Measurements from ENCODE around the gene SRCAP. TPM values are rescaled to one million over a fixed set of nuclear protein-coding genes. Genes with fewer than 3 reads are reported as not detected.

The SRCAP gene
- total RNA-seq, 1 experiment from 2014 or later, result 60.7 TPM

GRCh38 chr16:30738984-30739951 lies 40.3 kb downstream of the SRCAP start:
- POLR2A ChIA-PET, result interaction anchor here (0.6 to 4.1 kb wide), 18 partner anchors 9 to 292 kb away, joined by 3 to 41 read pairs (median 4); partner anchors contain the start of genes CFAP119, FBRS, PHKG2 and RNF40
- H3K36me3 Mint-ChIP-seq (ENCODE audit: insufficient read depth, unreplicated experiment), result peaks cover 91% of the 10 kb centered on the region

GRCh38 chr16:30740364-30741251 lies 41.6 kb downstream of the SRCAP start:
- peak overlapping the region; percentile 85 for H3K27ac Mint-ChIP-seq (ENCODE audit: low read depth, unreplicated experiment)
- BruUV-seq (replicated peaks), result TSS peak; percentile 98
- H3K4me3 Mint-ChIP-seq (ENCODE audit: unreplicated experiment), result peak overlapping the region; percentile 89
- H3K4me1 Mint-ChIP-seq (ENCODE audit: insufficient read depth, unreplicated experiment), result peaks cover 36% of the 10 kb centered on the region
- CTCF ChIA-PET, result interaction anchor here (0.7 to 1.3 kb wide), 2 partner anchors 47 to 74 kb away, joined by 4 to 7 read pairs; no protein-coding TSS in a partner anchor
- no peaks in the 10 kb centered on the region for H3K27me3 Mint-ChIP-seq (ENCODE audit: insufficient read depth, unreplicated experiment)
- DNase-seq (ENCODE audit: unreplicated experiment), result peak; percentile 99
- intact Hi-C loops (cut with micrococcal nuclease), result loop anchor here (1.0 to 2.0 kb wide), 3 partner anchors 22 to 42 kb away; partner anchors contain the start of genes CFAP119, RNF40 and SRCAP
- peaks cover 91% of the 10 kb centered on the region for H3K36me3 Mint-ChIP-seq (ENCODE audit: insufficient read depth, unreplicated experiment)
- H3K9me3 Mint-ChIP-seq (ENCODE audit: unreplicated experiment), result no peaks in the 10 kb centered on the region
- POLR2A ChIA-PET, result interaction anchor here (0.6 to 4.1 kb wide), 36 partner anchors 10 to 674 kb away, joined by 3 to 41 read pairs (median 4); partner anchors contain the start of genes CFAP119, CTF1, FBRS and PRR14
- no peak for TF ChIP-seq CTCF (IDR thresholded peaks at IDR 0.05; ENCODE audit: unreplicated experiment)

More at GRCh38 chr16:30738984-30739951, 40.3 kb downstream of the SRCAP start:
- H3K27me3 Mint-ChIP-seq (ENCODE audit: insufficient read depth, unreplicated experiment), result no peaks in the 10 kb centered on the region
- H3K27ac Mint-ChIP-seq (ENCODE audit: low read depth, unreplicated experiment), result peak overlapping the region; percentile 85
- TF ChIP-seq CTCF (IDR thresholded peaks at IDR 0.05; ENCODE audit: unreplicated experiment), result no peak
- DNase-seq (ENCODE audit: unreplicated experiment), result no peak
- no TSS peak for BruUV-seq (replicated peaks)
- CTCF ChIA-PET, result no interaction called here
- intact Hi-C loops (cut with micrococcal nuclease), result no loop called here
- H3K9me3 Mint-ChIP-seq (ENCODE audit: unreplicated experiment), result no peaks in the 10 kb centered on the region
- no peak overlapping the region for H3K4me3 Mint-ChIP-seq (ENCODE audit: unreplicated experiment)
- H3K4me1 Mint-ChIP-seq (ENCODE audit: insufficient read depth, unreplicated experiment), result peaks cover 25% of the 10 kb centered on the region

- Mint-ChIP-seq H3K27me3 (ENCODE audit: insufficient read depth, unreplicated experiment) (no peaks in the 10 kb centered on the region), H3K27ac (ENCODE audit: low read depth, unreplicated experiment) (peak overlapping the region; percentile 85), H3K4me1 (ENCODE audit: insufficient read depth, unreplicated experiment) (peaks cover 36% of the 10 kb centered on the region), H3K9me3 (ENCODE audit: unreplicated experiment) (no peaks in the 10 kb centered on the region), H3K36me3 (ENCODE audit: insufficient read depth, unreplicated experiment) (peaks cover 91% of the 10 kb centered on the region), H3K4me3 (ENCODE audit: unreplicated experiment) (peak overlapping the region; percentile 89)
- ChIA-PET CTCF (interaction anchor here (0.7 to 1.3 kb wide), 2 partner anchors 14 to 73 kb away, joined by 3 to 7 read pairs; no protein-coding TSS in a partner anchor), POLR2A (interaction anchor here (0.6 to 4.1 kb wide), 18 partner anchors 11 to 675 kb away, joined by 3 to 41 read pairs (median 5); partner anchors contain the start of genes CFAP119, CTF1, FBRS and PRR14)
- DNase-seq (ENCODE audit: unreplicated experiment), result peak; percentile 98
- TF ChIP-seq CTCF (IDR thresholded peaks at IDR 0.05; ENCODE audit: unreplicated experiment), result no peak
- BruUV-seq (replicated peaks), result no TSS peak
- intact Hi-C loops (cut with micrococcal nuclease), result loop anchor here (1.0 to 2.0 kb wide), 3 partner anchors 21 to 43 kb away; partner anchors contain the start of genes CFAP119, RNF40 and SRCAP
Measured at GRCh38 chr16:30741461-30741914, 42.5 kb downstream of the SRCAP start.
